Anterior cingulate cortex (tissue), 58 donors: ENCODE results near the gene ZNF341.

Source experiments
- DNase-seq, 58 donors: peaks; one replicate each; lab custom pipeline; 2025; lab: John Stamatoyannopoulos, UW

The ZNF341 gene

DNA sequence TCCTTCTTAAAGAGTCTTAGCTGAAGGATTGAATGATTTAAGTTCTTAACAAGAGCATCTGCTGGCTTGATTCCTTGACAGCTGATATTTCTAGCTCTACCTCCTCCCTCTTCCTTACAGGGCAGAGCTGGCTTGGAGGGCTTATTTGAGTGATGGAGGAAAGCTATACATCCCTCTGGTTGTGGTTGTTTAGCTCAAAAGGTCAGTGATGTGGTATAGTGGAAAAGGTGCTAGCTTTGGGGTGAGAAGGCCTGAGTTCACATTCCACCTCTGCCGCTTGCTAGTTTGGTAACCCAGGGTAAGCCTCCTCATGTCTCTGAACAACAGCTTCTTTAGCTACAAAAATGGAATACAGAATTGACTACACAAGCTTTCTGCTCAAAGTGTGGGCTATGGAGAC is 87.7 kb downstream of the ZNF341 start:
- DNase-seq = no peak

DNA sequence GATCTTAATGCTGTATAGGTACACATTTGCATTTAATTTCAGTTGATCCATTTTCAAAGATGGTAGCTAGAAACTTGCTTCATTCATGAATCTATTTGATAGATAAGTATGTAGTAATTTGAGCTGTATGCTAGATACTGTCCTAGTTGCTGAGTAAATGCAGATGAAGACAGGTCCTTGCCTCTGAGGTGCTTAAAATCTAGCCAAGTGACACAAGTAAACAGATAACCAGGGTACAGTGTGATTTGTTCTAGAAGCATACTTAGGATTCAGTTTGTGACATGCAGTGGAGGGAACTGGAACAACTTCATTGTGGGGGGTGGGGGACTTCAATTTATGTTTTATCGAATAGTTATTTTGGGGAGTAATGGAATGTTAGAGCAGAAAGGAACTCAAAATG is 88.6 kb downstream of the ZNF341 start:
- DNase-seq = no peak

DNA sequence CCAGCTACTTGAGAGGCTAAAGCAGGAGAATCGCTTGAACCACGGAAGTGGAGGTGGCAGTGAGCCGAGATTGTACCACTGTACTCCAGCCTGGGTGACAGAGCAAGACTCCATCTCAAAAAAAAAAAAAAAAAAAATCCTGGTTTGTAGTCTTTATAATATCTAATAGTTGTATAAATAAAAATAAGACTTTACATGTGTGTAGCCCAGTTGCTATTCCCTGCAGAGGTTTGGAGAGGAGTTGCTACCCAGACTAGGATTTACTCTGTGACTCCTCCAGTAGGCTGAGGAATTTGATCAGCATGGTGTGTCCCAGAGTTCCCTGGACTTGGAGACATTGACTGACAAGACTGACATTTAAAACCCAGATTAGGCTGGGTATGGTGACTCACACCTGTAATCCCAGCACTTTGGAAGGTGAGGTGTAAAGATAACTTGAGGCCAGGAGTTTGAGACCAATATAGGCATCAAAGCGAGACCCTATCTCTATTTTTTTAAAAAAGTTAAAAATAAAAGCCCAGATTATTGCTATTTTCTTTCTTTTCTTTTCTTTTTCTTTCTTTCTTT is 89.6 kb downstream of the ZNF341 start:
- no peak for DNase-seq

DNA sequence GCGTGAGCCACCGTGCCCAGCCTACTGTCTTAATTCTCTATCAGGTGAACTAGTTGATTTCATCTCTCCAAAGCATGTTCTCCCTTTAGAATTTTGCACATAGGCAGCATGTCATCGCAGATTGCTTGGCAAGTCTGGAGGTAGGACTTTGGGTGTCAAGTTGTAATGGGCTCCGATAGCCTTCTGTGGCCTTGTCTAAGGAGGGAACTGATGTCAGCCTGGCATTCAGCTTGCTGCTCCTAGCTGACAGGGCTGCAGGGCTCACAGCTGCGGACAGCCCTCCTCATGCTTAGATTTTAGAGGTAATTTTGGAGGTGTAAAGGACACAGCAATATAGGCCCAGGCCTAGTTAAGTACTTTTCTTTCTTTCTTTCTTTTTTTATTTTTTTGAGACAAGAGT is 90.6 kb downstream of the ZNF341 start:
- DNase-seq = no peak

DNA sequence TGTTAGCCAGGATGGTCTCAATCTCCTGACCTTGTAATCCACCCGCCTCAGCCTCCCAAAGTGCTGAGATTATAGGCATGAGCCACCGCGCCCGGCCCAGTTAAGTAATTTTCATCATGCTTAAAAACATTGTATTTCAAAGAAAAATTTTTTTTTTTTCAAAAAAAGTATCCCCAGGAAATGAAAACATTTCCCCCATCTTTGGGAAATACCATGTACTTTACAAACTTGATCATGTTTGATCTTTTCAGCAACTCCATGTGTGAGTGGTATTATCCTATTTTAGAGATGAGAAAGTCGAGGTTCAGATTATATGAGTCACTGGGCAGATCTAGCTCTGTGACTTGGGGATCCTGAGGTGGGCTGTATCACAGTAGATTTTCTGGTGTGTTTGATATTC is 91.2 kb downstream of the ZNF341 start:
- DNase-seq = no peak

DNA sequence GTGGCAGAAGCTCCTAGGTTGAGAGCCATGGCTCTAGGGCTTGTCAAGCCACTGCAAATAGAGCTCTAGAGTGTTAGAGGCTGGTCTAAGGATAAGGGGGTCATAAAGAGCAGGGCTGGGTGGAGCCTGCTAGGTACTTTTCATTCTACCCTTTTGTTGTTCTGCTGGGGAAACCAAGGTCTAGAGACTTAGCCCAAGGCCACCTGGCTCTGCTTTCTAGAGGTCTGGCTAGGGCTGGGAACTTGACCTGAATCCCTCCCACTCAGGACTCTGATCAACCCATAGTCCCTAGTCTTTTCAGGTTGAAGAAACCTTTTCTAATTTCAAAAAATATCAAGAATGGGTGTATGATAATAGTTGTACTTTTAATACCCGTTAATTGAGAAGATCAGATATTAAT is 93.1 kb downstream of the ZNF341 start:
- DNase-seq = no peak

DNA sequence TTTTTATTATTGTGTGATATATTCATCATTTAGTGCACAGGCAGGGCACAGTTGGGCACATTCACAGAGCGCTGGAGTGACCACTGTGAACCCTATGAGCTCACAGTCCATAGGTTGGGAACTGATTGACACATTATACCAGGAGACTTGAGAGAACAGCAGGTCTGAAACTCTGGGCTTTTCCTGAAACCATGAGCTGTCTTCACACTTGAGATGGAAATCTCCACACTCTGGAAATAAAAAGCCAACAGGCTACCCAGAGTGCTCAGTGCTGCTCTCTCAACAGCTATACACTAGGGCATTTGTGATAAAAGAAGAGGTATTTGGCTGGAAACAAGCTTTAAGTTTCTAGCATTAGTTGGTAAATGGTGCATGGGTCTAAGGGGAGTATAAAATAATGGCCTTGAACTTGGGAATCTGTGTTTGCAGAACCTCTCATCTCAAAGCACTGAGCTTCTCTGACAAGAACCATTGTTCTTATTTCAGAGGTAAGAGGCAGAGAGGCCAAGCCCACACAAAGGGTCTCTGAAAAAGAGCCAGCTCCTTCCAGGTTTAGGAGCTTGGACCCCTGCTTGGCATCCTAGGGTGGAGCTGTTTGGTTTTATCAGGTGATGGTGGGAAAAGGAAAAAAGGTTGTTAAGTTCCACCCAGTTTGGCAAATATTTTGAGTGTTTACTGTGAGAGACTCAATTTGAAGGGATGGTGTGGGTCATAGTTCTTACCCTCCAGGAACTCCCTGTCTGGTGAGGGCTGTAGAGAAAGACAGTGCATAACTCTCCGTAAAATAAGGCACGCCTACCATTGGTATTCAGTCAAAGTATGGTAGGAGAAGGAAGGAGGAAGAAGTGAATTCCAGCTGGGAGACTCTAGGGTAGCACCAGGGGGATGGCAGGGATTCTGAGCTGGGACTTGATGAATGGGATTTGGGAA is 93.8 kb downstream of the ZNF341 start:
- DNase-seq = no peak

DNA sequence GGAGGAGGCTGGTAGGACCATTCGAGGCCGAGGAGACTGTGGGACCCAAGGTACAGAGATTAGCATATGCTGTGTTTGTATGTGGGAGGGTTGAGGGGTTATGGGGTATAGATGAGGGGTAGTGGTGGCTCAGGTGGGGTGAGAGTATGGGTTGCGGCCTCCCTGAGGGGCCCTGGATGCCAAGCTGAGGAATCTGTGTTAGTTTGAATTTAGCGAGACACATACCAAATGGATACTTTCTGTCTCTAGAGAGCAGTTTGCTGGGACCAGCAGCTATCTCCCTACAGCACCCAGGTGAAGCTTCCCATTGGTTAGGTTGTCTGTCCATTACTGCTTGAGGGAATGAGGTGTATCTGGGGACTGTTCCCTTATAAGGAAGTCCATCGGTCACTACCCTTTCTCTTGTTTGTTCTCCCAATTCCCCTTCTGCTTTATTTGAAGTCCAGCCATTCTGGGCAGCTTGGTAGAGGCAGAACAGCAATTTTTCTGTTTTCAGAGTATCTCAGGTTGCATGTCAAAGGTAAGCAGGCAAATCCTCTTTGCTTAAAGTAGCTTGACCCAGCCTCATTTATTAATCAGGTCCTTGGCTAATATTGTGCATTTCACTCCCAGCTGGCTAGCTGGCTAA is 94.6 kb downstream of the ZNF341 start:
- DNase-seq = no peak

DNA sequence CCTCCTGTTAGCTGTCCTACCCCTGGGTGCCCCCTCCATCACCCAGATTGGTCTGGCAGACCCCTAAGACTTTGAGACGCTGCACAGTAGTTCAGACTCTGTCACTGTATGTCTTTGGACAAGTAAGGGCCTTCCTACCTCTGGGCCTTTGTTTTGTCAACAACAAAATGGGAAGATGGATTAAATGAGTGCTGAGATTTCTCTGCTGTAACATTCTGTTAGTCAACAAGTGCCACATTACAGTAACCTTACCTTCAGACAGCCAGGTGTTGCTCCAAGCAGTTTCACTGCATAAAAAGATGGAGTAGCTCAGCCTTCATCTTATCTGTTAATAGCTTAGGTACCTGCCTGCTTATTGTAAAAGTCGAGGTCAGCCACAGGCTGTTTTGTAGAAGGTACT is 95.3 kb downstream of the ZNF341 start:
- DNase-seq = no peak

DNA sequence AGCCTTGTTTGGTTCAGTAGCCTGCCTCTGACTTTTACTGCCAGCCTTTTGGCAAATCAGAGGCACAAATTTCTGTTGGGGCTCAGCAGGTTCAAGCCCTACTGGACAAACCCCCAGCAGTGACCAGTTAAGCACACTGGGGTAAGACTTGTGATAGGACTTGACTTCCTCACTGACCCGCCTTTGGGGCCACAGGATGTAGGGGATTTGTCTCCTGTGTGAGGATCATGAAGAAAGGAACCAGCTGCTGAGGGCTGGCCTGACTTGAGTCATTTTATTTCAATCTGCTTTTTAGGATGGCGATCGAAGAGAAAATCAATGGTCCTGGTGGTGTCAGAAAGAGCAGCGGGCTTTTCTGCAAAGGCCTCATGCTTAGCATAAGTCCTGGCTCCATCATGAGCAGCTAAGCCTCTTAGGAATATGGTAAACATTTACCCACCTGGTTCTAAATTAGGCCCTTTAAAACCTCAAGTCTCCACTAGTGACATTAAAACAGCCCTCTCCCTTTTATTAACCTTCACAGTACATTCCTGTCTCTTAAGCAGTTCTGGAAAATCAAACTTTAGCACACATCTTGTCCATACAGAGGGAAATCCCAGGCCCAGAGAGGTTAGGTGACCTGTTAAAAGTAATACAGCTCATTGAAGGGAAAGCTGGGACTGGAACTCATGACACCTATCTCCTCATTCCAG is 96.0 kb downstream of the ZNF341 start:
- DNase-seq = no peak

DNA sequence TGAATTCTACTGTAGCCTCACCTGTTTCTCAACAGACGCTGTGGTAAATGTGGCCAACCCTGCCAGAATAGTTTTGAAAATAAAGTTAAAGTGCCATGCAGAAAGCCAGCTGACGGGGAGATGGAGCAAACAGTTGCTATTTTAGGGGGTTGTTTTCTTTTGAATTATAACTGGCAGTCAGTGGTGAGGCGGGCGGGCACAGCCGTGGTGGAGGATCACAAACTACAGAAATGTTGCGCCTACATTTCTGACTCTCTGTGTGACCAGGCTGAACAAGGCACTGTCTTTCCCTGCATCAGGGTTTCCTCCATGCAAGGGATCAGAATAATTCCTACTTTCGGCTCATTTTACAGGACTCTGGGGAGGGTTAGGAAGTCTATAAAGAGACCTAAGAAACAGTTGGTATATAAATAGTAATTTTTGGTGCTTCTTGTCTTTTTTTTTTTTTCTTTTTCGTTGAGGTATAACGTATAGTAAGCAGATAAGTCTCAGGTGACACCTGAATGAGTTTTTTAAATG is 96.6 kb downstream of the ZNF341 start:
- no peak for DNase-seq

DNA sequence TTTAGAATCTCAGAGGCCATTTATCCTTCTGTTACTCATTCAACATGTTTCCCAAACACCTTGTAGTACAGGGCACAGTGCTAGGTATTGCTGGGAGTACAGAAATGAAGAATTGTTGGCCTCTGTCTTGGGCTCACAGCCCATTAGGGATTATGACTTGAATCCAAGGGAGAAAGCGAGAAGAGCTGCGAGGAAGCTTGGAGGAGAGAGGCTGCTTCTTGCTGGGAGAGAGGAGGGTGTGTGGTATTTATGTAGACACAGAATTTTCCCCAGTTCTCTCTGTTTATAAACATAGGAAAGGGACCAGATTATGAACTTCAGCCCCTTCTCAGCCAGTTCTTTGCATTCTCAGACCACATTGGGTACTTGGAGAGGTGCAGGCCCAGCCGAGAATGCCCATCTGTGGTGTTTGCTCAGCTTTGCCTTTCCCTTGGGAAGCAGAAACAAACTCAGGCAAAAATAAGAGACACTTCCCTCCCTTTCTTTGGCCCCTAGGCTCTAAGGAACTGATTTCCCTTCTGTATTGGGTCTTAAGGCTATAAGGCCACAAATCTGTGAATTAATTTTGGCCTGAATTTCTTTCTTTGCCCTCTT is 97.3 kb downstream of the ZNF341 start:
- peak in 1 of 58 donors; percentile 7 for DNase-seq

DNA sequence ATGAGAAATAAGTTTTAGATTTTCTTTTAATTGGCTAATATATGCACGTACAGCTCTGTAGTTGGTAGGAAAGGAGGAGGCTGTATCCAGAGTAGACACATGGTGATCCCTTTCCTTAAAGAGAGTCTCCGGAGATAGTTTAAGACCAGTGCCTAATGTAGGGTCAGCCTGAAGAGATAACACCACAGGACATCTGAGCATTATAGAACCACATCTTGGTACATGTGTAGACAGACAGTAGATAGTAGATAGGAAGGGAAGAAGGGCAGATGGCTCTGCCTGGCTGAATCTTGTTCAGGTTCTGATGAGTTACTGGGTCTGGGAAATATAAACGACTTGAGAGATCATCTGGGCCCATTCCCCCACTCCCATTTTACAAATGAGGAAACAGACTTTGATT is 97.8 kb downstream of the ZNF341 start:
- DNase-seq = no peak

DNA sequence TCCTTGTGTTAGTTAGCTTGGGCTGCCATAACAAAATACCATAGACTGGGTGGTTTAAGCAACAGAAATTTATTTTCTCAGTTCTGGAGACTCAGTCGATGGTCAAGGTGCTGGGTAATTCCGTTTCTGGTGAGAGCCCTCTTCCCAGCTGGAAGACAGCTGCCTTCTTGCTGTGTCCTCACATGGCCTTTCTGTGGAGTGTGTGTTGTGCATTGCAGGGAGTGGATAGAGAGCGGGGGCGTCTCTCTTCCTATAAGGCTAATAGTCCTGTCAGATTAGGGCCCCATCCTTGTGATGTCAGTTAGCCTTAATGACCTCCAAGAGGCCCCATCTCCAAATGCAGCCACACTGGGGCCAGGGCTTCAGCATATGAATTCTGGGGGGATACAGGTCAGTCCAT is 98.6 kb downstream of the ZNF341 start:
- no peak for DNase-seq

DNA sequence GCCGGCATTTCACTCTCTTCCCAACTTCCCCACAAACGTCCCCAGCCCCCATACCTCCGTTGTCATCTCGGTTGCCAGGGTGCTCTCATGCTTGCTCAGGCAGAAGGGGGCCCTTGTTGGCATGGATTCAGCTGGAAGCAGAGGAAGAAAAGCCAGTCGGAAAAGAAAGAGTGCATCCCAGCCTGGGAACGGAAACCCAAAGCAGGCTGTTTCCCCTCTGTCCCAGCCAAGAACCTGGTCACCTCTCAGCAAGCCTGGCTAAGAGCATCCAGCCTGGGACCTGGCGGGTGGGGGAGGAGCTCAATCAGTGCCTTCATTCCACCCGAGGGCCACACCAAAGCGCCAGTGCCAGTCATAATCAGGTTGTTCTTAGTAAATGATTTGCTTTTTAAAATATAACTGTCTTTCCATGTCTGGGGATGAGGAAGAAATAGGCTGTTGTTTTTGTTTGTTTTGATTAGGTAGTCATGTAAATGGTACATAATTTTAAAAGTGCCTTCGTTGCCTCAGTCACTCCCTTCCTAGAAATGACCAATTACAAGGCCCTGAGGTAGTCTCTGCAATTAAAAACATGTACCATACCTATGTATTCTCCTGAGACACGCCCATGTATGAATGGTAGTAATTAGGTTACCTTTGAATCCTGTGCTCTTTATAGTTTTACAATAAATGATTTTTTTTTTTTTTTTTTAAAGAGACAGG is 100.5 kb downstream of the ZNF341 start:
- DNase-seq = peak in 46 of 58 donors; percentile 9 to 85 (median 42)

DNA sequence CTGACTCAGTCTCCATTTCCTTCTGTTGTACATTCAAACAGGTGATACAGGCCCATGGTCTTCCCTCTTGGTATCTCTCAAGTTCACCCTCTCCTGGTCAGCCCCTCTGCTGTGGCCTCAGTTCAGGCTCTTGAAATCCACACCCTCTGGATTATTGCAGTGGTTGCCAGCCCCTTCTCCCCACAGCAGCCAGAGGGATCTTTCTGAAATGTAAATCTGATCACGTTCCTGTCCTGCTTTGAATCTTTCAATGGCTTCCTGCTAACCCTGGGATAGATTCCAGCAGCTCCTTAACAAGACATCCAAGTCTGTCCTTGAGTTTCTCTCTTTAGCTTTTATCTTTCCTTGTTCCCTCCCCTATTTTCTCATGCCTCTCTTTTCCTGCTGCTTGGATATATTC is 101.5 kb downstream of the ZNF341 start:
- DNase-seq = peak in 6 of 58 donors; percentile 12 to 52 (median 18)

DNA sequence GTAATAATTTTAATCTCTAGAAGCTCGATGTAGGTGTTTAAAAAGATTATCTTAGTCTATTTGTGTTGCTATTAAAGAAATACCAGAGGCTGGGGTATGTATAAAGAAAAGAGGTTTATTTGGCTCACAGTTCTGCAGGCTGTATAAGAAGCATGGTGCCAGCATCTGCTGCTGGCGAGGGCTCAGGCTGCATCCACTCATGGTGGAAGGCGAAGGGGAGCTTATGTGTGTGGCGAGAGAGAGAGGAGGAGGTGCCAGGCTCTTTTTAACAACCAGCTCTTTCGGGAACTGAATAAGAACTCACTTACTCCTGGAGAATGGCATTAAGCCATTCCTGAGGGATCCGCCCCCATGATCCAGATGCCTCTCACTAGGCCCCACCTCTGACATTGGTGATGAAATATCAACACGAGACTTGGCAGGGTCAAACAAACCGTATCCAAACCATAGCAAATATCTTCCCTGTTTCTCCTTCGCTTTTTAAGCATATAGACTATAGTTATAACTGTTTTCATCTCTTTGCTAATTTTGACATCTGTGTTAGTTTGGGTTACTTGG is 103.9 kb downstream of the ZNF341 start:
- no peak for DNase-seq

DNA sequence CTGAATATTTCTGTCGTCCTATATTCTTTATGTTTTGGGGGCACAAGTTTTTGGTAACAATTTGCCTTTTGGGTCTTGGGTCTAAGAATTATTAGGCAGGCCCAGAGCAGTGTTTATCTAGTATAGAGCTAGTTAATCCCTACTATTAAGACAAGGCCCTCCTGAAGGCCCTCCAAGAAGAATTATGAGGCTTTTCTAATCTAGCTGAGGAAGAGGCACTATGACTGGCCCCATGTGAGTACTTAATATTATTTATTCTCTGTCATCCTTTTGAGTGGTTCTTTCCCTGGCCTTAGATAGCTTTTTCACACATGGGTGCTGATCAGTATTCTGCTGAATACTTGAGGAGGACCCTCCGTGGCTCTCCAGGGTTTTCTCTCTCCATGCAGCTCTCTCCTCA is 104.5 kb downstream of the ZNF341 start:
- no peak for DNase-seq

DNA sequence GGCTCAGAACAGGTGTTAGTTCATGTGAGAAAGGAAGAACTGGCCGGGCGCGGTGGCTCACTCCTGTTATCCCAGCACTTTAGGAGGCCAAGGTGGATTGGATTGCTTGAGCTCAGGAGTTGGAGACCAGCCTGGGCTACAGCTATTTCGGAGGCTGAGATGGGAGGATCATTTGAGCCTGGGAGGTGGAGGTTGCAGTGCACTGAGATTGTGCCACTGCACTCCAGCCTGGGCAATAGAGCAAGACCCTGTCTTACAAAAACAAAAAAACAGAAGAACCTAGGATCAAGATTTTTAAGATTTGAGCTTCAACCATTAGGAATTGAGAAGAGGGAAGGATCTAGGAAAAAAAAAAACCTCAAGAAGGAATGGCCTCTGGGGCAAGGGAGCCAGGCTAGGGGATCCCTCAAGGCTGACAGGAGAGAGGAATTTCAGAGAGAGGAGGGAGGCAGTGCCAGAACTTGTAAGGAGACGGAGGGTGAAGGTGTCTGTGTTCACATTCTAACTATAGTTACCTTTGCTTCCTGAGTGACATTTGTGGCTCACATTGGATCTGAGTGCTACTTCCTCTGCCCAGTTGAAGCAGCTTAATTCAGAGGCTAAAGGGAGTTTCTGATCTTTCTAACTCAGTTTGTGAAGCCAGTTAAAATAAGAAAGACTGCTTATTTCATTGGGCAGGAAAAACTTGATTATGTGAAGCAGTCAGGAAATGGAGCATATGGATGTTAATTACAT is 105.5 kb downstream of the ZNF341 start:
- DNase-seq = no peak
